HT-29 (cell line): ENCODE measurements around the gene EXD2. TPM values are rescaled to one million over a fixed set of nuclear protein-coding genes. Genes with fewer than 3 reads are reported as not detected.

ENCODE experiments used
- DNase-seq: peaks from one replicate; pipeline ENCODE4 v3.0.0-alpha.2; 2015; ENCODE audit warnings: low spot score
- total RNA-seq: library from RNA; depleted of rRNA; stranded (reverse); fragments of >200 nt; shearing (Covaris generic); gene quantifications from 2 replicates; pipeline ENCODE4 v1.2.3, GENCODE V29; 2014

EXD2 gene
- total RNA-seq, 1 experiment from 2014 or later: 4.7 TPM

DNA sequence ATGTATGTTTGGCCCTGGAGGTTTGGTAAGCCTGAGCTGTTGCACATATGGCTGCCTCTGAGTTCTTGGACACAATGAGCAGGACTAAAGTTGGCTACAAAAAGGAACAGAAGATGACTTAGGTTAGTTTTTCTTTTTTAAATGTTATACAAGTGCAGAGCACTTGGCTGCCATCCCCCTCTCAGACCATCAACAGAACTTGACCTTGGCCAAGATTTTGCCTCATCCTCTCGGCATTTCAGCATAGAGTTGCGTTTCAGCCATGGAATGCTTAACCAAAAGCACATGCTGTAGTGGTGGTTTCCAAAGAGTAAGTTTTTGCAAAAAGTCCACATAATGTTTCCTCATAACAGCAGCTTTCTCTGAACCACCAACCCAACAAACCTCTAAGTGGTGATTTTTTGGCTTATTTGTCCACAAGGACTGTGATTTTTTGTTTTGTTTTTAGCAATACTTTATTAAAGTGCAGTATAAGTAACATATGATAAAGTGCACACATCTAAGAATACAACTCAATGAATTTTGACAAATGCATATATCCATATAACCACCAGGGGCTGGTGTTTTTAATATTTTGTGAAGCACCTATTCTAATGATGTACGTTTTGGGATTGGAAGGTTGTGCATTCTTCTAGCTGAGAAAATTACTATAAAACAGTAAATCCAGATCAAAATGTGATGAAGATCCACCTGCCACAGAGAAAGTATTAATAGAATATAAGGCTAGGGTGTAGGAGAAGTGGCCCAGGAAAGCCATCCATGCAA, 56.6 kb downstream of the EXD2 start:
- DNase-seq: no peak

DNA sequence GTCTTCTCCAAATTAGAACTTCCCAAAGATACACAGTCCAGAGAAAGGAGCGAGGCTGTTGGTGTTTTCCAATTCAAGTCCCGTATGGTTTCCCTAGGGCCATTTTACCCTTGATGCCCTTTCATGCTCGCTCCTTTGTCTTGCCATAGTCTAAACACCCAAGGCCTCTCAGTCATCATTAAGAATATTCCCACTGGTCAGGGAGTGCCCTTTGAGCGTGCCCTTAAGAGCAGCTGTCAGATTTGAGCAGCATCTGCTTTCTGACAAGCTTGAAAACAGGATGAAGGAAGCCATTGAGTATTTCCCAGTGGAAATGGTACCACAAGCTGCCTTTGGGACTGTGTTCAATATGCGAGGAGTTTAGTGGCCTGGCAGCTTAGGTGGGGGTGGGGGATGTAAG, 58.3 kb downstream of the EXD2 start:
- DNase-seq: no peak

DNA sequence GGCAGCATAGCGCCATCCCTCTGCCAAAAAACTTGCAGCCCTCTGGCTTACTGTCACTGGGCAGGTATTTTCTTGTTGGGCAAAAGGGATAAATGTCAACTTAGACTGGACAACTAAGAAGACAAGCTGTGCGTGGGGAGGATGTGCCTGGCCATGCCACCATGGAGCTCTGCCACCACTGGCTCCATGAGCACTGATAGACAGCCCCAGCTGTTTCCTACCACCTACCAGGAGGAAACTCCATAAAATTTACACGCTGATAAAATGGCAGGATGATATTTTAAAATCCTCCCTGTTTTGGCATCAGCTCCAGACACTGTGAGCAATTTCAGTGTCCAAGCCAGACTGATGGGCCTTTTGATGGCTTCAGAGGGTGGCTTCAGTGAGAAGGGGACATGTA, 61.6 kb downstream of the EXD2 start:
- no peak for DNase-seq

DNA sequence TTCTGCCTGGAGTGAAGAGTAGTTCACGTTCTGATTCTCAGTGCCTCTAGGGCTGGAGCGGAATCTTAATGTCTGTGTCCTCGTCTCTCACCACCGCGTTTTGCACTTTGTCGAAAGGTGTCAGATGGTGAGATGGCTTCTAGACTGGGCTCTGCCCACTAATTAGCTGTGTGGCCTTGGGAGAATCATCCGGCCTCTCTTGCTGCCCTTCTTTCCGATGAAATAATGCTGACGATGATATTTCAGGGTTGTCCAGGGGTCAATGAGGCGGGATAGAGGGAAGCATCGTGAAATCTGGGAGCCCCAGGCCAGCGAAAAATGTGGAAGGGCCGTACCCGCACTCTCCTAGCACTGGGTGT, 67.8 kb downstream of the EXD2 start:
- DNase-seq: no peak

DNA sequence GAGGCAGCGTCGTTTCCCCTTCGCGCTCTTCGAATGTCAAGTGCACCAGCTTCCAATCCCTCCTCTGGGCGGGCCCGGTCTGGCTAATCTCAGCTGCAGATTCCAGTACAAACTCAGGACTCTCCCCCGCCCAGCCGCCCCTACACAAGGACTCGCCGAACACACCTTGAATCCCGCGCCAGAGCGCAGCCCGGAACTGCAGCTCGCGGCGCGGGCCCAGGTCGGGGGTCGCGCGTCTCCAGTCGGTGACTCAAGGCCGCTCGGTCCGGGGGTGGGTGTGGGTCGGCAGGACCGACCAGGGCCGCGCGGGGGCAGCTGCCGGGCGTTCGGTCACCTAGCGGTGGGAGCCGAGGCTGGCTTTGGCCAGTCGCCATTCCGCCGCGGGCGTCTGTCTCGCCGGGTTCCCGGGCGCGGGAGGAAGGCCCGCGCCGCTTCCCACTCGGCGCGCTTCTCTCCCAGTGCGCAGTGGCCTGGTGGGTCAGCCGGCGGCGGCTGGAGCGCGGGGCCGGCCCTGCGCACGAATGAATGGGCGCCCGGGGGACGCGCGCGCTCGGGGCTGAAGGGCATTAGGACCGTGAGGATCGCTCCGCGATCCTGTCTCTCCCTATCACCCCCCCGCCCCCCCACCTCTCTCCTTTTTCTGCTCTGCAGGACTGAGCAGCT, 68.4 kb downstream of the EXD2 start, which contains the start of gene GALNT16:
Gene GALNT16, plus strand, starts transcription at position 632 of the 663 bp plus-strand sequence. CDS start 133 bp downstream, outside the sequence.
- DNase-seq: no peak

DNA sequence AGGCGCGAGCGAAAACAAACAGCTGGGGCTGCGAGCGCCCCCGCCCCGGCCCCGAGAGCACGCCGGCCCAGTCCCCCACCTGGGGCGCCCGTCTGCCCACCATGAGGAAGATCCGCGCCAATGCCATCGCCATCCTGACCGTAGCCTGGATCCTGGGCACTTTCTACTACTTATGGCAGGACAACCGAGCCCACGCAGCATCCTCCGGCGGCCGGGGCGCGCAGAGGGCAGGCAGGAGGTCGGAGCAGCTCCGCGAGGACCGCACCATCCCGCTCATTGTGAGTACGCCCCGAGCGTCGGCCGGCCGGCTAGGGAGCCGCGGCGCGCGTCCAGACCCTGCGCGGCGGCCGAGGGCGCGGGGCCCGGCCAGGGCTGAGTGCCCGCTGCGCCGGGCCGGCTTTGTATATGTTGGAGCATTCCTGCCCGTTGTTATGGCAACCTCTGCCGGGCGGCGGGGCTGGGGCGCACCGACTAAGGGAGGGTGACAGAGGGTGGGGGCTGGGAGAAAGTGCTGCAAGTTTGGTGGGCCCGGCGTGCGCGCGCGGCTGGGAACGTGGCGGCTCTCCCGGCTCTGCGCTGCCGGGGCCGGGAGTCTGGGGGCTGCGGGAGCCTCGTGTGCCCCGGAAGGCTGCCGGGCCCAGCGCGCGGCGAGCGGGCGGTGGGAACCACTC, 69.0 kb downstream of the EXD2 start:
- no peak for DNase-seq

DNA sequence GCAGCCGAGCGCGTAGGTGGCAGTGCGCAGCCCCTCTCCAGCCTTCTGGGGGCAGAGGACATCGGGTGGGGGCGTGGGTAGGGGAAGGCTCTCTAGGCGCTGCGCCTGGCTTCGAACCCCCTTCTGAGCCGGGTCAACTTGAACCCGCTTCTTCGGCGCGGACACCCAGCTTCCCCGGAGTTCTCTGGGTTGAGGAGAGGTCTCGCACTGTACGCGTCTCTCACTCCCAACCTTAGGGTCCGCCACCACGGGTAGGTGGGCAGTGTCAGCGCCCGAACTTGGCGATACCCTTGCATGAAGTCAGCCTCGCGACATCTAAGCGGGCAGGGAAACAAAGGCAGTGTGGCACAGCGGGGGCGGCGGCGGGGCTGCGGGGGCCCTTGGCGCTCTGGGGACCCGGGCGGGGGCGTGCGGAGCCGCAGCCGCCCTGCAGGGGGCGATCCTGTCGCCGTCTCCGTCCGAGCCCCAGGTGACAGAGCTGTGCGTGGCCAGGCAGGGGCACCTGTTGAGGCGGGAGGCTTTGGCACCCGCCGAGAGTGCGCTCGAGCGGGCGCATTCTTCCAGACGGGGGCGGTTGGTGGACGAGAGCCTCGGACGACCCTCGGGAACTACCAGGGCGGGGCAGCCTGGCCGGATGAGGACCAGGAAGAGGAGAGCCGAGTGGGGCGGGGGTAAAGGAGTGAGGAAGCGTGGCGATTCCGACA, 69.7 kb downstream of the EXD2 start:
- no peak for DNase-seq

DNA sequence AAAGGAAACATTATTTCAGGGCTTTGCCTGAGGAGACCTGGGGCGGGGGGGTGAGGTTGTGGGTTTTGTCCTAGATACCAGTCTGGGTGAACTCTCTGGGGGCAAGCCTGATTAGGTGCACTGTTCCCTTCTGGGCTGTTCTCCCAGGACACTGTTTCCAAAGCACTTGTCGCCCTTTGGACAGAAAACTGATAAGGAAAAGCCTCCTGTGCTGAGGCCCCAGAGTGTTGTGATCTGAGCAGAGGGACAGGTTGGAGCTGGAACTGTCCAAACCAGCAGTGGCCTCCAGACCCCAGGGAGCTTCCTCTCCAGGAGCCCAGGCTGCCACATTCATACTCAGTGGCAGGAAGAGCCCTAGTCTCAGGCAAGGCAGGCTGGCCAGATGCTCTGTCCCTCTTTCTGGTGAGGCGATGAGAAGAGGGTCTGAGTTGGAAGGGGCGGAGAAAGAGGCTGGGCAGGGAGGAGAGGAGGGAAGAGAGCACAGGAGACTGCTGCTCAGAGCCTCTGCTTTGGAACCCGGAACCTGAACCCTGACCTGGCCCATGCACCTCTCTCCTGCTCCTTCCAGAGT, 70.5 kb downstream of the EXD2 start:
- no peak for DNase-seq

DNA sequence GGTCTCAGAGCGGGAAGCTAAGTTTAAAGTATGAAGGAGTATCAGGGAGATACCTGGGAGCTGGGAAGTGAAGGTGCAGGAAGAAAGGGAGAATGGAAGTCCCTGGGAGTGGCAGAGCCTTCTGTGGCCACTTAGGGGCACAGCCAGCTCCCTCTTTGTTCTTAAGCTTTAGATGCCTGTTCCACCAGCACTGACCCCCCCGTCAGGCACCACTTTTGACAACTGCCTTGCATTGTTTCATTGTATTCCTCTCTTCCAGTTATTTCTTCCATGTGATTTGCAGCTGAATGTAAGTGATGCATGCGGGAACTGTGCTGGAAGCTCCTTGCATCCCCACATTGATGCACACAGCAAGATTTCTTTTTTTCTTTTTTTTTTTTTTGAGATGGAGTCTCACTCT, 71.2 kb downstream of the EXD2 start:
- DNase-seq: no peak

DNA sequence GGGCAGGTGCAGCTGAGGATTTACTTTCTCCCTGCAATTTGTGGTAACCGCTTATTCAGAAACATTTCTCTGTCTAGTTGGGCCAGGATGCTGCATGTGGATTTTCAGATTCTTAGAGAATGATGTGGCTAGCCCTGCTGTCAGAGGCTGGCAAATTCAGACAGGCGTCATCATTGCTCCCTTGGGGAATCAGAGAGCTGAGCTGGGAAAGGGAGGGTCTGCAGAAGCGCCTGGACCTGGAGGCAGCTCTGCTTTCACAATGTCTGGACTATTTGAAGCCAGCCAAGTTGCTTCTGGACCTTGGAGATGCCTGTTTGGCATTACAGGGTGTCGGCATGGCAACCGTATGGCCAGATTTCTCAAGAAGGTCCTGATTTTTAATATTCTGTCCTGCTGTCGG, 72.1 kb downstream of the EXD2 start:
- no peak for DNase-seq

DNA sequence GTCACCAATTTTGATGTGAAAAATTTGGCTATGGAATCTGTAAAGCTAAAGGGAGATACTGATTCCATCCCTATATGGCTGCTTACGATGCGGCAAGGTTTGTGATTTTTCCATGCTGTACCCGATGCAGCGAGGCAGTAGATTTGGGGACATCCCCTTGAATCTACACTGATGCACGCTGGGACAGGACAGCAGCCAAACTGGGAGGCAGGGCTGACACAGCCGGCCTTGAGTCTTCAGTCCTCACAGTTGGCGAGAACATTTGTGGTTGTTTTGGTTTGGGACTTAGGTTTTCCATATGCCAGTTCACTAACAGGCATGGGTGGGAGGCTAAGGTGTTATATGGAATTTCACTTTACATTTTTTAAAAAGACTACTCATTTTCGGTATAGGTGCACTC, 72.5 kb downstream of the EXD2 start:
- DNase-seq: no peak

DNA sequence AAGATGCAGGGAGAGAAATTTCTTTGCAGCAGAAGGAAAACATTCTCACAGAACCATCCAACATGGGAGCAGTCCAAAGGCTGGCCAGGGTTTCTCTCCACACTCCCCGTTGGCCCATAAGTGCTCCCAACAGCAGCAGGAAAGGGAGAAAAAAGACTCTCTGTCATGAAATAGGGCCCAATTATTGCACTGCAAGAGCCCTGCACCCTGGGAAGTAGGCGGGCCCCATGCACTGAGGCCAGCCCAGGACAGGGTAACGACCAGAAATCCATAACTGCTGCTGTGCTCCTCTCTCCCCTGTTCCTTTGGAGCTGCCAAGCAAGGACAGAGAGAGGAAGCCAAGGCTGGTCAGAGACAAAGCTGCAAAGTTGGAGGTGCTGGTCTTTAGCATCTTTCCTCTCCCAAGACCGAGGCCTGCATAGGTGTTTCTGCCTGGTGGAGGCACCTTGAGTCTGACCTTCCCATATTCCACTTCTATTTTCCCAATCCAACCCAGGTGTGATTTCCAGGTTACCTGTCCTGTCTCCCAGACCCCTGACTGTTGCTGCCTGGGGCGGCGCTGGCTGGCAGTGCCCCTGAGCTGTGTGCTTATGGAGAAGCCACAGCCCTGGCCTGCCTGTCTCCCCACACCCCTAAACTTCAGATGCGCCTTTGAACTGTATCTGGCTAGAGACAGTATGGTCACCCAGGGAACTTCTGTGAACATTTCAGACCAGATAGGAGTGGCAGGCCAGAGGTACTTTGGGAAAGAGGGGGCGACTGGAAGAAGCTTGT, 75.5 kb downstream of the EXD2 start:
- DNase-seq: no peak

DNA sequence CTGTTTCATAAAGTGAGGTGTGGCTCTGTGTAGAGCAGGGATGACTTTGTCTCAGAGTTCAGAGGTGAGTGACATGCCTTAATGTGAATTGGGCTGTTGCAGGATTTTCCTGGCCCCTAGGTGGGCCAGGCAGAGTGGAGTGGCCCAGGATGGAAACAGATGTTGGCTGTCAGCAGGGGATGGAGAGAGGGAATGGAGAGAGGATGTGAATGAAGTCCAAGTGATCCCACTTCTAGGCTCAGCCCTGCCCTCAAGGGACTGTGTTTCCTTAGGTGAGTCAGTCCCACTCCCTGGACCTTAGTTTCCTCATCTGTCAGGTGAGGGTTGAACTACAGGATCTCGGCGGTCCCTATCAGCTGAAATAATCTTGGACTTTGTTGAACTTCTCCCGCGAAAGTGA, 76.2 kb downstream of the EXD2 start:
- no peak for DNase-seq

DNA sequence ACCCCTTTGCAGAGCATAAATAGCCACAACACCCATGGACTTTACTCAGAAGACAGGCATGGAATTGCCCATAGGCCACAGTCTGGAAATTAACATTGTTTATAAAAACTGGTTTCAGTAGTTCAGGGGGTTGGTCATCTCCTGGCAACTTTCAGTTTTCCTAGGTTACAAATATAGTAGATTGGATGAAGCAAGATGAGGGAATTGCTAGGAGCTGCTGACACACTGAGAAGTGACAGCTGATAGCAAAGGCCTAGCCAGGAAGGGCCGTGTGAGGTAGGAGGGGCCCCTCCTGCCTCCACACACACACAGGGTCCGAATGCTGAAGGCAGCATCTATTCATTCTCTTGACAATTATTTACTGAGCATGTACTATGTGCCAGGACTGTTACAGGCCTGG, 76.9 kb downstream of the EXD2 start:
- no peak for DNase-seq

DNA sequence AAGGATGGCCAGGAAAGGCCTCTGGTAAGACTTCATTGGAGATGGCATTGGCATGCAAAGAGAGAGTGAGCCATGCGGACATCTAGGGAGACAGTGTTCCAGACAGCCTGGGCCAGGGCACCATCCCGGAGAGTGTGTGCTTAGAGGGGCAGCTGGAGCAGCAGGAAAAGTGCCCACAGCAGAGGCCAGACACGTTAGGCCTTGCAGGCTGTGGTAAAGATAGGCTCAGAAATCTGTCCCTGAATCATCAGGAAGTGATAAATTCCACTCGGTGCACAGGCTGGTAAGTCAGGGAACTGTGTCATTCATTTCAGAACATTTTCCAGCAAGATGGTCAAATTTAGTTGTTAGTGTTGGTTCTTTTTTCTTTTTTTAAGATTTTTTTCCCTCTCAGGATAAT, 77.5 kb downstream of the EXD2 start:
- no peak for DNase-seq

DNA sequence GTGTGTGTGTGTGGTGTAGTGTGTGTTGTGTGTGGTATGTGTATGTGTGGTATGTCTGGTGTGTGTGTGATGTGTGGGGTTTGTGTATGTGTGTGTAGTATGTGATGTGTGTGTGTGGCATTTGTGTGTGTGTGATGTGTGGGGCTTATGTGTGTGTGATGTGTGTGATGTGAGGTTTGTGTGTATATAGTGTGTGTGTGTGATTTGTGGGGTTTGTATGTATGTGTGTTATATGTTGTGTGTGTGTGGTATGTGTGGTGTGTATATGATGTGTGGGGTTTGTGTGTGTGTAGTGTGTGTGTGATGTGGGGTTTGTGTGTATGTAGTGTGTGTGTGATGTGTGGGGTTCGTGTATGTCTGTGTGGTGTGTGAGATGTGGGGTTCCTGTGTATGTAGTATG, 78.1 kb downstream of the EXD2 start:
- DNase-seq: no peak

DNA sequence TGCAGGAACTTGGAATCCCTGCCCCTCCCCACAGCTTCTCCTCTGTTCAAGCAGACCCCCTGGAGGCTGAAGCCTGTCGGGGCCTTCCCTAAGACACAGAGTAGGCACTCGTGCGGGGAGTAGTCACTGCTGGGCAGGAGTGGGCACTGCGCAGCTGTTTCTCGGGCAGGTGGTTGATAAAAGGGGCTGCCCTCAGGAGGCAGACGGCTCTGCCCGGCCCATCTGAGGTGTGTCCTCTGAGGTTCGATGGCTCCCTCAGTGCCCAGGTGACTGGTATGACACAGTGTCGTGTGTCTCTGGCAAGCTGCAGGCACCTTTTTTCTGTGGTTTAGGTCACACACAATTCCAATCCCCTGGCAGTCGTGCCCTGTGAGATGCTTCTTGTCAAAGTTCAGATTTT, 78.8 kb downstream of the EXD2 start:
- no peak for DNase-seq

DNA sequence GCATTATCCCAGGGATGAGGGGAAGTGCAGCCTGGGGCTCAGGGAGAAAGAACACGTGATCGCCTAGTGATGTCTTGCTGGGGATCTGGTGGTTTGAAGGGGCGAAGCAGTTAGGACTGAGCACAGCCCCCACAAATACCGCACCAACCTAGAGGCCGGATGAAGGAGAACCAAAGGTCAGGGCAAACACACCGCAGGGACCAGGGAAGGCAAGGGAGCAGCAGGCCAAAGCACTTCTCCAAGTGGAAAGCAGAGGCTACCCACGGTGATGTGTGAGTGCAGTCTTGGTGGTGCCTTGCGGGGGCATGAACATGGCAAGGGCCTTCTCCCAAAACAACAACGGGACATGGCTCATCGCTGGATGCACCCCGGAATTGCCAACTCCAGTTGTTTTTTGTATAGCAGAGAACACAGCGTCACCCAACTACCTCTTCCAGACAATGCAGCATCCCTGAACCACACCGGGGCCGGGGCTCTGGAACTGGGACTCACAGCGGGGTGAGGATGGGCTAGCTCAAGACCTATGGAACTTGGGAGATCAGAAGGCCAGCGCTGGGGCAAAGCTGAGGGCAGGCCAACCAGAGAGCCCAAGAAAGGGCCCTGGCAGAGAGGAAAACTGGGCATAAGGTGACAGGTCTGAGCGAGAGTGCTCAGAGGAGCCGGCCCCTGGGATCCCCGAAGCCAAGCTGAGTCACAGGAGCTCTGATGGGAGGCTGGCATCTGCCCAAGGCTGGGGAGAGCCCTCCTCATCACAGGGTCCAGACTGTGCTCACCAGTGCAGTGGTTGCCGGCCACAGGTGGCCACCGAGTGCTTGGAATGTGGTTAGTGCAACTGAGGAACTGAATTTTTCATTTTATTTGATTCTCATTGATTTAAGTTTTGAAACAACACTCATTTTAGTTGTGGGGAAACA, 79.8 kb downstream of the EXD2 start:
- DNase-seq: no peak

DNA sequence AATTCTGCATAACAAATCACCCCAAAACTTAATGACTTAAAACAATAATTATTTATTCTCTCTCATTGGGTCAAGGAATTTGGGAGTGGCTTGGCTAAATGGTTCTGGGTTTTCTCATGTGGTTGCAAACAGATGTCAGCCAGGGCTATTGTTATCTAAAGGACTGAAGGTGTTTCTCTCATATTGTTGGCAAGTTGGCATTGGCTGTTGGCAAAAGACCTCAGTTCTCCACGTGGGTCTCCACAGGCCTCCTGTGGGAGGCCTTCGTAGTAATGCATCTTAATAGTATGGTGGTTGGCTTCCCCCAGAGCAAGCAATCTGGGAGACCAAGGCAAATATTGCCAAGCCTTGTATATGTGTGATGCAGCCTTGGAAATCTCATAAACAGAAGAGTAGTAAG, 83.0 kb downstream of the EXD2 start:
- no peak for DNase-seq

DNA sequence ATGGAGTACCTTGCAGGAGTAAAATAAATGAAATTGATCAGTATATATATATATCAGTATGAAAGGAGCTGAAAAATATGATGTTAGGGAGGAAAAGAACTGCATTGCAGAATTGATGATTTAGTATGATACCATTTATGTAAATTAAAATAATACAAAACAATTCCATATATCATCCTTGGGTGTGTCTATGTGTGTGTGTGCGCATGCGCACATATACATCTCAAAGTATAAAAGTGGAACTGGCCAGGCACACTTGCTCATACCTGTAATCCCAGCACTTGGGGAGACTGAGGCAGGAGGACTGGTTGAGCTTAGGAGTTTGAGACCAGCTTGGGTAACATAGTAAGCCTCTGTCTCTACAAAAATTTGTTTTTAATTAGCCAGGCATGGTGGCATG, 84.0 kb downstream of the EXD2 start:
- DNase-seq: no peak
